Measurements from ENCODE around the gene CENPT.
"Not testable (repeated sequence)": the region's sequence is repeated elsewhere in the genome, so short reads cannot be mapped to it uniquely, and the experiment has no call there.

CENPT gene

GRCh38 chr16:67846063-67846319, 1.5 kb downstream of the CENPT start:
- no peak for DNase-seq

DNA sequence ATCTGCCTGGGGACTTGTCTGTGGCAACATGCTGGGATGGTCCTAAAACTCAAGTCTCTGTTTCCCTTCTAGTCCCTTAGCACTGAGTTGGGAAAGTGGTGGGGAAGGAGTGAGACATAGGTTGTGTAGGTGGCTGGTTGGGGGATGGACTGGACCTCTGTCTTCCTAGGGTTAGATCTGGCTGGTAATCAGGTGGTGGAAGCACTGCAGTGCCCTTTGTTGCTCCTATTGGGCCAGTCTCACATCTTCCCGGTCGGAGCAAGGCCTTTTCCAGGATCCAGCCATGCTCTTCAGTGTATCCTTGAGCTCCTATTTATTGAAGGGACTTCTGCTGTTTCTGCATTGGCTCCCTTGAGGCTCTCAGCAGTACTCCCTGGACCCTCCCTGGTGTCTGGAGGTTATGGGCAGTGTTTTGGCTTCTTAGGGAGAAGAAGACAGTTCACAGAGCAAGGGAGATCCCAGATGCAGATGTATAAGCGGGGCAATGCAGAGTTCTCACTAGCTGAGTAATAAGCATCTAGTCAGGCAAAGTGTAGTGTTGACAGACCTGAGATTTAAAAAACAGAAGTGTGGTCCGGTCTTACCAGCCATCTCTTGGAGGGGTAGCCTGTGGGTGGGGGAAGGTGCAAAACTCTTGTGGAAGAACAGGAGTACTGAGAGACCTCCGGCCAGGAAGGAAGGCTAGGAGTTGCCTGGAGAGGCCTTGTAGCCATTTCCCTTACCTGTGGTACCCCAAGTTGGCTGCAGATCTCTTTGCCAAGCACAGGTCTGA, 2.0 kb downstream of the CENPT start:
- no peak for DNase-seq

- peak; percentile 29 for DNase-seq
These were observed 3.0 kb downstream of the CENPT start for GRCh38 chr16:67844497-67844896.

DNA sequence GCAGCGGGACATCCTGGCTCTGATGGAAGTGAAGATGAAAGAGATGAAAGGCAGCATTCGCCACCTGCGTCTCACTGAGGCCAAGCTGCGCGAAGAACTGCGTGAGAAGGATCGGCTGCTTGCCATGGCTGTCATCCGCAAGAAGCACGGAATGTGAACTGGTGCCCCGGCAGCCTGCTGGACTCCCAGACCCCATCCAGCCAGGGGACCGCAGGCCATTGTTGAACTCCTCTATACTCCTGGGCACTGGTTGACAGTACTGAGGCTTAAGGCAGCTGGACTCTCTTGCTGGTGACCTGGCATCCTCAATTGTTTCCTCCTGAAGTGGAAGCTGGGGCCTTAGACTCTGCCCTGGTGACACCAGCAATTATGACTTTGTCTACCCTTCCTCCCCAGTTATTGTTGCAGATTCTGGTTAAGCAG, 4.1 kb downstream of the CENPT start:
- no peak for DNase-seq

DNA sequence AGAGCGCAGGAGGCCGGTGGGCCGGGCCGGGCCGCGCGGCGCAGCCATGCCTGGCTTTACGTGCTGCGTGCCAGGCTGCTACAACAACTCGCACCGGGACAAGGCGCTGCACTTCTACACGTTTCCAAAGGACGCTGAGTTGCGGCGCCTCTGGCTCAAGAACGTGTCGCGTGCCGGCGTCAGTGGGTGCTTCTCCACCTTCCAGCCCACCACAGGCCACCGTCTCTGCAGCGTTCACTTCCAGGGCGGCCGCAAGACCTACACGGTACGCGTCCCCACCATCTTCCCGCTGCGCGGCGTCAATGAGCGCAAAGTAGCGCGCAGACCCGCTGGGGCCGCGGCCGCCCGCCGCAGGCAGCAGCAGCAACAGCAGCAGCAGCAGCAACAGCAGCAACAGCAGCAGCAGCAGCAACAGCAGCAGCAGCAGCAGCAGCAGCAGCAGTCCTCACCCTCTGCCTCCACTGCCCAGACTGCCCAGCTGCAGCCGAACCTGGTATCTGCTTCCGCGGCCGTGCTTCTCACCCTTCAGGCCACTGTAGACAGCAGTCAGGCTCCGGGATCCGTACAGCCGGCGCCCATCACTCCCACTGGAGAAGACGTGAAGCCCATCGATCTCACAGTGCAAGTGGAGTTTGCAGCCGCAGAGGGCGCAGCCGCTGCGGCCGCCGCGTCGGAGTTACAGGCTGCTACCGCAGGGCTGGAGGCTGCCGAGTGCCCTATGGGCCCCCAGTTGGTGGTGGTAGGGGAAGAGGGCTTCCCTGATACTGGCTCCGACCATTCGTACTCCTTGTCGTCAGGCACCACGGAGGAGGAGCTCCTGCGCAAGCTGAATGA, 4.8 kb downstream of the CENPT start:
- peak; percentile 40 for DNase-seq

DNA sequence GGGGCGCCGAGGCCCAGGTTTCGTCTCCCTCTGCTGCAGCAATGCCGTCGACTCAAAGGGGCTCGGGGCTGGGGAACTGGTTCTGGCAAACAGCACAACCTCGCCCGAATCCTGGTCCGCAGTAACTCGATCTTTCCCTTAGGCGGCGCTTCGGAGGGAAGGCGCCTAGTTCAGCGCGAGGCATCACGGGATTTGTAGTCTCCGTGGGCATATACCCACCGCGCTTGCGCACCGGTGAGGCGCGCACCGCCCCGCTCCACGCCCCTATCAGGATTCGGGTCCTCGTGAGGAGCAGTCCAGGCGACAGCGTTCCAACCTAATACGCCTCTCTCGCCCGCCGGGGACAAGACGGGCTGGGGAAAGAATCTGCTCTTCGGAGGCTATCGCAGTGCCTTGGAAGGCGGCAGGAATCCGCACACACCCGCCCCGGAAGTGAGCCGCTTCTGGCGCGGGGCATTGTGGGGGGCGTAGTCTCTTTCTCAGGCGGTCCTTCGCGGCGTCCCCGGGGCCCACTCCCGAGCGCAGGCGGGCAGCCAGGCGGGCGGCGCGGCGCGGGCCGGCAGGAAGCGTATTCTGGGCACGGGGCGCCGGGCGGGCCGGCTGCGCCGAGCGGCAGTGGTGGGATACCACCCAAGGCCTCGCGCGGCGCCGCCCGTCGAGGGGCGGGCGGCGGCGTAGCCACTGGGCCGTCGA, 5.5 kb downstream of the CENPT start, which contains the start of gene THAP11:
Gene THAP11 (plus strand): TSS at position 505 of the 693 bp plus-strand sequence. CDS start 235 bp downstream, outside the sequence.
- DNase-seq: peak; percentile 94

DNA sequence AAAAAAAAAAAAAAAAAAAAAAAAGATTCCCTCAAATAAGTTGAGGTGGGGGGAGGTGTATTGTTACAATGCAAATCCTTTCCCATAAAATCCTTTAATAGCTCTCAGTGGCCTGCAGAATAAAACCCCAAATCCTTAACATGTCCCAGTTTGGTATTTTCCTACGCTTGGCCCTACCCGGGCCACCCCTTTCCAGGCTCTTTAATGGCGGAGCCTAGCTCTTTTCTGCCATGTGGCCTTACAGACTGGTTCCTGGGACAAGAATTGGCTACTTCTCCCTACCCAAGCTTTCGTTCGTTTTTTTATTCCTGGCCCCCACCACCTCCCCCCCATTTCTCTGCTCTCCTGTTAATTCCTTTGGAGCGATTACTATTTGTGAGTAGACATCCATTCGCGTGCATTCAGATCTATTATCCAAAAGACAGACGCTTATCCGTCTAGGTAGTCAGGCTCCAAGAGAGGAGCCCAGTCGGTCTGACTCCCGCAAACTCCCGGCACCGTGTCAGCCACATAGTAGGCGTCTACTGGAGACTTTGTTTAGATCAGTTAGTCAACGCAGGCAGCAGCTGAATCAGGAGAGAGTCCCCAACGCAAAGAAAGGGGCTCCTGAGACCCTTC, 6.2 kb downstream of the CENPT start:
- no peak for DNase-seq

DNA sequence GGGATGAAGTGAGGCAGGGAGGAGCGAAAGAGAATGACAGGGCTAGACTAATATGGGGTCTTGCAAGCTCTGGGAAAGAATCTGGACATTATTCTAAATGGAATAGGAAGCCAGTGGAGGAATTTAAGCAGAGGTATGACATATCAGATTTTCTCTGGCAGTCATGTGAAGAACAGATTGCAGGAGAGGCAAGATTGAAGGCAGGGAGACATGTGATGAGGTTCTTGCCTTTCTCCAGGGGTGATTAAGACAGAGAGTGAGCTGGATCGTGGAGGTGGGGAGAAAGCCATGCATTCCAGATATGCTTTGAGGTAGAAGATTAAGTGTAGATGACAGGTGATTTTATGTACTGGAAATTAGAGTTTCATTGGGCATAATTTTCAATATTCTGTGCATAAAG, 9.7 kb downstream of the CENPT start:
- DNase-seq: no peak

- not testable (repeated sequence) for DNase-seq
These were observed 10.3 kb downstream of the CENPT start for GRCh38 chr16:67837190-67837589.

DNA sequence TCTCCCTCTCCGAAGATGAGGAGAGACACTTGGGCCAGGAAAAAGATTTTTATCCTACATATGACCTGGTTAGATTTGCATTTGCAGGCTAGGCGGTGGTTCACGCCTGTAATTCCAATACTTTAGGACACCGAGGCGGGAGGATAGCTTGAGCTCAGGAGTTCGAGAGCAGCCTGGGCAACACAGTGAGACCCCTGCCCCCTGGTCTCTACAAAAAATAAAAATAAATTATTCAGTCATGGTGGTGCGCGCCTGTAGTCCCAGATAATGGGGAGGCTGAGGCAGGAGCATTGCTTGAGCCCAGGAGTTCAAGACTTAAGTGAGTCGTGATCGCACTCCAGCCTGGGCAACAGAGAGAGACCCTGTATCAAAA, 13.3 kb downstream of the CENPT start:
- DNase-seq: no peak

DNA sequence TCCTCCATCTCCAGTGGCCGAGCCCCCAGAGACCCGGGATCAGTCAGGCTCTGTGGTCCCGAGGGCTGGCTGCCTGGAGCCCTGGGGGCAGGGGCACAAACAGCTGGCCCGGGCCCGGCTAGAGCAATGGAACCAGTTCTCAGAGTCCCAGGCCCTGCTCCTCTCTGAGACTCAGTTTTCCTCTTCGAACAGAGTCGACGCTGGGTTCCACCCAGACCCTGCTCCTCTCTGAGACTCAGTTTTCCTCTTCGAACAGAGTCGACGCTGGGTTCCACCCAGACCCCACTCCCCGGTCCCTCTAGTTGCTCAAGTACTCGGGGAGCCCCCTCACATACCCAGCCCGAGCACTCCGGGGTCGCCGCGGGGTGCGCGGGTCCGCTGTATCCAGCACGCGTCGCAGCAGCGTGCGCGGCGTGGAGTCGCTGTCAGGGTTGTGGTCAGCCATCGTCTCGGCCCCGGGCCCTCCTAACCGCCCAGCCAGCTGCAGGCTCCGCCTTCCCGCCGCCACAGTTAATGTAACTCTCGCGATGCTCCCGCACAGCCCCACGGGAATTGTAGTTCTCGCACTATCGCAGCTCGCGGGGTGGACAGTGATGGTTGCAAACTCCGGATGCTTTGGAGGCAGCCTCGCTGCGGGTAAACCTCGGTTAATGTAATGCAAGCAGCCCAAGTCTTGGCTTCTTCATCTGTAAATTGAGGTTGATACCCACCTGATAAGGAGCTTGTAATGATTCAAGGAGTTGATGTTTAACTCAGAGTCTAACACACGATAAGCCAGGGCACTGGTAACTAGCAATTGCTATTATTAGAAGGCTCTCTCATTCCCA, 13.9 kb downstream of the CENPT start:
- DNase-seq: peak; percentile 89

DNA sequence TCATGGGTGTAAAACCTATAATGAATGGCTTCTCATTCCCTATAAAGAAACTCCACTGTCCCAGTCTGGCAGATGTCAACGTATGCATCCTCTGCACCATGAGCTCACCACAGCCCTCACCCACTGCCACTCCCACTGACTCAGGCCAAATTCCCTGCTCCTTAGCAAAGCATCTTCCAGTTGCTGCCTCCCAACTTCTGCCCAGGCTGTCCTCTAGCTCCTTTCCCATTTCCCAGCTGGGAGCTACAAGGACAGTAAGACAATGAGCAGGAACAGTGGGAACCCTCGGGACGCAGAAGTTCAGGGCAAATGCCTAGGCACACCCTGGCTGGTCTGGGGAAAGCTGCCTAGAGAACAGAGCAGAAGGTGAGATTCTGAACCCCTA, 14.5 kb downstream of the CENPT start:
- peak; percentile 62 for DNase-seq

- no peak for DNase-seq
These were observed 18.8 kb downstream of the CENPT start for GRCh38 chr16:67828651-67829050.

DNA sequence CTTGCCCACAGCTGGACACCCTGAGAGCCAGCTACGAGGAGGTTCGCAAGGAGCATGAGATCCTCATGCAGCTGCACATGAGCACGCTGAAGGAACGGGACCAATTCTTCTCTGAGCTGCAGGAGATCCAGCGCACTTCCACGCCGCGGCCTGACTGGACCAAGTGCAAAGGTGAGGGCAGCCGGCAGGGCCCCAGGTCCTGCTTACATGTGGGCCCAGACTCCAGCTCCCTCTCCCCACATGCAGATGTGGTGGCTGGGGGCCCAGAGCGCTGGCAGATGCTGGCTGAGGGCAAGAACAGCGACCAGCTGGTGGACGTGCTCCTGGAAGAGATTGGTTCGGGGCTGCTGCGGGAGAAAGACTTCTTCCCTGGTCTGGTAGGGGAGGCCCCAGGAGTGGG, 21.6 kb downstream of the CENPT start:
- DNase-seq: no peak

DNA sequence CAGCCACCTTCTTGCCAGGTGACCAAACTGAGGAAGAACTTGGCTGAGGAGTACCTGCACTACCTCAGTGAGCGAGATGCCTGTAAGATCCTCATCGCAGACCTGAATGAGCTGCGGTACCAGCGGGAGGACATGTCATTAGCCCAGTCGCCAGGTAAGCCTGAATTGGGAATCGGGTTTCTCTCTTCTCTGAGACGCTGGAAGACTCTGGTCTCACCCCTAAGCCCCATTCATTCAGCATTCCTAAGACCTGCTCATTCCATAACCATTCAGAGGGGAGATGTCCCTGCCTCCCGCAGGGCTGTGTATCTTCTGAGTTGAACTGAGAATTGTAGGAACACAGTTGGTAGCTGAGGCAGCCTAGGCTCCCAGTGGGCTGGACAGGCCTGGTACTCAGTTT, 22.4 kb downstream of the CENPT start:
- DNase-seq: no peak

DNA sequence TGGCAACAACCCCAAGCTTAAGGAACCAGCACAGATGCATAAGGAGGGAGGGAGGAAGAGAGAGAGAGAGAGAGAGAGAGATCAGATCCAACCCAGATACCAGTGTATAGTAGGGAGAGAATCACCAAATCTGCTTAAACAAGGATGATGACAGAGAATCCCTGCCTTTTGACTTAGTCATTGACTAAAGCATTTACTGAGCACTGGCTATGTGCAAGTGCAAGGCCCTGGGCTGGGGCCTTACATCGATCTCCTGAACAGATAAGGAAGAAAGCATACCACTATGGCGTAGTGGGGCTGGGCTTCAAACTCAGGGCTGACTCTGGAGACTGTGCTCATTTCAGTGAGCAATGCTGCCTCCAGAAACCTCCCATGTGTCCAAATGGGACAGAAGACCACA, 25.0 kb downstream of the CENPT start:
- no peak for DNase-seq

DNA sequence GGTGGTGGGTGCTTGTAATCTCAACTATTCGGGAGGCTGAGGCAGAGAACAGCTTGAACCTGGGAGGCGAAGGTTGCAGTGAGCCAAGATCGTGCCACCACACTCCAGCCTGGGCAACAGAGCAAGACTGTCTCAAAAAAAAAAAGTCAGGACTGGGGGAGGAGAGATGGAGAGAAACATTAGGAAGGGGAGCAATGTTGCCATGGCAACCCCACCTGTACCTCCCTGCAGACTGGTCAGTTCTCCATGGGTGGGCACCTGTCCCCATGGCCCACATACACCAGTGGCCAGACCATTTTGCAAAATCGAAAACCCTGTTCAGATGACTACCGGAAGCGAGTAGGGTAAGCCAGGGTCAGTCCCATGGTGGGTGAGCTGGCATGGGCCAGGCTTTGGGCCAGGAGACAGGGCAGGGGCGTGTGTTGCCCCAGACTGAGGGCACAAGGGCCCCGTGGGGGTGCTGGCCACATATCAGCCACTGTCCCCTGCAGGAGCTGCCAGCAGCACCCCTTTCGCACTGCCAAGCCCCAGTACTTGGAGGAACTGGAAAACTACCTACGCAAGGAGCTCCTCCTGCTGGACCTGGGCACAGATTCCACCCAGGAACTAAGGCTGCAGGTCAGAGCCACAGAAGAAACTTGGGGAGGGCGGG, 26.8 kb downstream of the CENPT start:
- DNase-seq: no peak

DNA sequence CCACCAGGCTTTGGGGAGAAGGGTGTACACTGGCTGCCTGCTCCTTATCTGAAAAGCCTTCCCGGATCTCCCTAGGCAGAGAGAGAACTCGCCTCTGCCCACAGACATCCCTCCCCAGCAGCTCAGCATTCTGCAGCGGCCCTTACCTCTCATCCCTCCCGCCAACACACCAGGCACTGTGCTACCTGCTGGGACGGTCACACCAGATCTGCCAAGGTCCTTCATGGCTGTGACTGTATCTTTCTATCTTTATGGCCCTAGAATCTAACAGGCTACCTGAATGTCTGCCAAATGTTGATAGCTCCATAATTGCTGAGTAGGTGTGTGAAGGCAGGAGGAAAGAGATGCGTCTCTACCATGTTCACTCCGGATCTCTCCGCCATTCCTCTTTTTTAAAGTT, 32.9 kb downstream of the CENPT start:
- no peak for DNase-seq

DNA sequence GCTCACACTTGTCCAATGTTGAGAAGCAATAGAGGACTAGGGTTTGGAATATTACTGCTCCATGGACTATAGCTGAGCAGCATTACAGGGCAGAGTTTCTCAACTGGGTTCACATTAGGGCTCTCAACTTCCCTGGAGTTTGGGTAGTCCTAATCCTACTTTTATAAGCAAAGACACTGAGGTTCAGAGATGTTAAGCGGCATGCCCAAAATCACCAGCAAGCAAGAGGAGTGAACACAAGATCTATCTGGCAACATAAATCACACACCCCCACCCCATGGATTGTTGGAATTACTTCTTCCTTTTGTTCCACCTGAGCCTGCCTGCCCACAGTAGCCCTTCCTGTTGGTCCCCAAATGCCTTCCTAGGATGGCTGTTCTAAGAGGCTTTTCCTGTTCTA, 35.6 kb downstream of the CENPT start:
- DNase-seq: no peak

GRCh38 chr16:67807148-67807682, 40.3 kb downstream of the CENPT start:
- DNase-seq: no peak

- DNase-seq: peak; percentile 100
These were observed 40.9 kb downstream of the CENPT start, which contains the start of the genes RANBP10 and TSNAXIP1 for GRCh38 chr16:67806428-67807147. Gene RANBP10 (minus strand): TSS chr16:67806560. CDS start chr16:67806536, 24 bp downstream. Gene TSNAXIP1 (plus strand): TSS chr16:67806889. CDS start chr16:67807150, 261 bp downstream.
